Neural progenitor cell (in vitro differentiated cells): ENCODE results near the gene BMPR1A.

ENCODE experiments used
- CTCF ChIP-seq: fragments of 200-600 bp; sonication (generic); IDR thresholded peaks from 2 replicates; pipeline ENCODE4 v1.5.1; 2017; ENCODE audit warnings: antibody characterized with exemption, mild to moderate bottlenecking
- EZH2 ChIP-seq: fragments of 200-600 bp; sonication (generic); IDR thresholded peaks from 2 replicates; pipeline ENCODE4 v1.6.1; 2017; ENCODE audit warnings: antibody characterized with exemption, mild to moderate bottlenecking, moderate library complexity

GRCh38 chr10:86773498-86773897 lies 17.1 kb downstream of the BMPR1A start:
- TF ChIP-seq EZH2 (no peak), CTCF (no peak)
